ENCODE data around the gene GLCE. TPM values are rescaled to one million over a fixed set of nuclear protein-coding genes. Genes with fewer than 3 reads are reported as not detected.

Gene GLCE
- total RNA-seq, 1 donor from 2014 or later = 12.7 TPM

DNA sequence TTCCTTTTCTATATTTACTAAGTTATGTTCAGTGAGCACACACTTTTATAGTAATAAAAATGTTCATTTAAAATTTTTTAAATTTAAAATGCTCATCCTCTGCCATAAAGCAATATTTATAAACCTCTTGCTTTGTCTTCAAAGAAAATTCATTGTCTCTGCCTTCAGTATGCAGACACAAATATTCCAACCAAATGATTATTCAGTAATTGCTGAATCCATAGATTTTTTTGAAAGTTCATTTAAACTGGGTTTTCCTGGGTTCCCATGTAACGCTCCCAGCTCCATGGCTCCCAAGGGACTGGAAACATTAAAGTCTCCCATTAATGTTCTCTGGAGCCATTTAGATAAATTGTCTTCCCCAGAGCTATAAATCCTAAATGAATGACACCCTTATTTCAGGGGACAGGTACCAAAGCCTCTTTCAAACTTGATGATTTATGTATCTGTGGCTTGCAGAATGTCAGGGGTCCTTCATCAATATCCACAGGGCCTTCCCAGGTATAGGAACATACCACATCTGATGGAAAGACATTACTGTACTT, 15.2 kb upstream of the GLCE start:
- H3K4me3 ChIP-seq (ENCODE audit: low read depth, low read length) = no peak overlapping the region
- no peak for TF ChIP-seq CTCF (conservative IDR thresholded peaks at IDR 0.05; ENCODE audit: low read depth, low read length)
- no peak for DNase-seq (ENCODE audit: low read depth)

DNA sequence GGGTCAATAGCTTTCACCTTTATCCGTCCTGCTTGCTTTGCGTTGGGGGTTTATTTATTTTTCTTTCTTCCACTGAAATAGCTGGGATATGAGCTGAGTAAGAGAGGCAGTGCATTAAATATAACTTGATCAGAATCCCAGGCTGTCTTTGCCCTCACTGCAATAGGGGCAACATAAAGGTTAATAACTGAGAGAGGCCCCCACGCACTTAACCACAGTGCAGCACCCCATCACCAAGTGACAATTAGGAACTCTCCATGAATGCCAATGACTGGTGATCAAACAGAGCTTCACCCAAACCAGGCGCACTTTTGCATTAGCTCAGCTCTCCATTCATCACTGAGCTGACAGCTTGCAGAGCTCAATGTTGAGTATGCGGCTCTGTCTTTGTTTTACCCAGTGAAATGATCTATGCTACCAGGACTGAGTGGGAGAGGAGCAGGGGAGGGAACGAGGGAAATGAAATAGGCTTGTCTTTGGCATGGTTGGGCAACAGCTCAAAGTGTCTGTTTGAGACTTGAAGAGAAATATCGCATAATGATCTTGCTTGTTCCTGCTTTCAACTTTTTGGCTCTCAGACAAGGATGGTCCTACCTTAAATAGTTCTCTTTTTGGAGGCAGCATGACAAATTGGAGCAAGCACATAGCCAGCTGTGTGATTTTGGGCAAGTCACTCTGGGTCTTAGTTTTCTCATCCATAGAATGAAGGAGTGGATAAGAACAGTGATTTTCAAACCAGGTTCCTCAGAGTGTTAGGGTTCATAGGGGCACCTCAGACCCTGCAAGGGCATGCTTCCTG, 14.5 kb upstream of the GLCE start:
- TF ChIP-seq CTCF (conservative IDR thresholded peaks at IDR 0.05; ENCODE audit: low read depth, low read length) = no peak
- no peak for DNase-seq (ENCODE audit: low read depth)
- H3K4me3 ChIP-seq (ENCODE audit: low read depth, low read length) = no peak overlapping the region

DNA sequence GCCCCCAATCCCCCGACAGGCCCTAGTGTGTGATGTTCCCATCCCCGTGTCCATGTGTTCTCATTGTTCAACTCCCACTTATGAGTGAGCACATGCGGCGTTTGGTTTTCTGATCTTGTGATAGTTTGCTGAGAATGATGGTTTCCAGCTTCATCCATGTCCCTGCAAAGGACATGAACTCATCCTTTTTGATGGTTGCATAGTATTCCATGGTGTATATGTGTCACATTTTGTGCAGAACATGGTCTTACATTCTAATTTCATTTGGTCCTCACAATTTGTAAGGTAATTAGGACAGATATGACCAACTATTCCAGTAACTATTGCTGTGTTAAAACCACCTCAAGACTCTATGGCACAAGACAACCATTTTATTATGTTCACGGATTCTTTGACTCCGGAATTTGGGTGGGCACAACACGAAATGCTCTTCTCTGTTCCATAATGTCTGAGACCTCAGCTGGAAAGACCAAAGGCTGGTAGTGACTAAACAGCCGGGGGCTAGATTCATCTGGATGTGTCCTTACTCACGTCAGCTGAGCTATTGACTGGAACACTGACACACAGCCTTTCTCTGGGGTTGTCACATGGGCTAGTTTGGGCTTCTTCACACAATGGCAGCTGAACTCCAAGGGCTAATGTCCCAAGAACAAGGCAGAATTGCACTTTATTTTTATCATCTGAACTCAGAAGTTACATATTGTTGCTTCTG, 13.6 kb upstream of the GLCE start:
- H3K4me3 ChIP-seq (ENCODE audit: low read depth, low read length) = no peak overlapping the region
- no peak for DNase-seq (ENCODE audit: low read depth)
- no peak for TF ChIP-seq CTCF (conservative IDR thresholded peaks at IDR 0.05; ENCODE audit: low read depth, low read length)

DNA sequence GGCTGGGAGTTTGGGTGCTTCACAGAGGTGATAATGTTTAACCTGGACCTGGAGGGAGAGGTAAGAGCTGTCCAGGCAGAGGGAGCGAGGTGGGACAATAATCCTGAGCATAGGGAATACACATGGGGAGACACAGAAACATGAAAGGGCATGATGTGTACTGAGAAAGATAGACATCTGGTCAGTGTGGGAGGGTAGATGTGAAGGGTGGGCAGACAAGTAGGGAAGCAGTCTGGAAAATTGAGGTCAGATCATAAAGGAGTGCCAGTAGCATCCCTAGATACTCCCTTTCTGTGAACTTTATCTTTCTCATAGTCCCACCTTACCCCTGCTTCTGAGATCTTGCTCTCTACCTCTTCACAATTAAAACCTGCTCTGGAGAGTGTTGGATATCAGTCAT, 12.0 kb upstream of the GLCE start:
- no peak for DNase-seq (ENCODE audit: low read depth)
- no peak overlapping the region for H3K4me3 ChIP-seq (ENCODE audit: low read depth, low read length)
- TF ChIP-seq CTCF (conservative IDR thresholded peaks at IDR 0.05; ENCODE audit: low read depth, low read length) = no peak

DNA sequence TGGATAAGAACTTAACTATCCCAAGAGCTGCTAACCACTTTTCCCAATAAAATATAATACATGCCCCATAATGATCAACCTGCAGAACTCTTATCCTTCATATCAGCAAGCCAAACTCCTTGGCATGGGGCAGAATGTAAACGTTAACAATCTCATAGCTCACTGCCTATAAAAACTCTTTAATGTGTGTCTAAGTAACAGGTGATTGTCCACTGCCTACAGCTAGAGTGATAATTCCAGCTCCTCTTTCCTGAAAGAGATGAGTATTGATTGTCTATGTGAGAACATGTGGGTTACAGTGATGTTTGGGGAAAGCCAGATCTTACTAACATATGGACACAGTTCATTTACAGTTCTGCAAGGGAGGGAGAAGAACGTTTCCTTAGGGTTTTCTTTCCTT, 11.3 kb upstream of the GLCE start:
- no peak for TF ChIP-seq CTCF (conservative IDR thresholded peaks at IDR 0.05; ENCODE audit: low read depth, low read length)
- no peak overlapping the region for H3K4me3 ChIP-seq (ENCODE audit: low read depth, low read length)

DNA sequence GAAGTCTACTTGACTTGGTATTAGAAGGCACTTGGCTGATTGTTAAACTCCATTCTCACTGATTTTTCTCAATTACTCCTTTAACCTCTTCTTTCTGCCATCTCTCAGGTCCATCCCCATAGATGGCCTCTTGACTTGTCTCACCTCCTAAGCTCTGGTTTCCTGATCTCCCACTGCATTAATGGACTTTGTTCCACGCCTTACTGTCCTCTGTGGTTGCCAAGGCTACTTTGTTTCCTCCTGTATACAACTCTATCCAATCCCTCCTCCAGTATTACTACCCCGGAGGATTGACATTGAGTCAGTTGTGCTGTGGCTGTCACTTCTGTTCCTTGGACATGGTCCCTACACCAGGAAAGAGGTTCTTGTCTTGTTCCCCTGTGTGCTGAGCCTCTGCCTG, 10.6 kb upstream of the GLCE start:
- no peak for DNase-seq (ENCODE audit: low read depth)
- no peak overlapping the region for H3K4me3 ChIP-seq (ENCODE audit: low read depth, low read length)
- TF ChIP-seq CTCF (conservative IDR thresholded peaks at IDR 0.05; ENCODE audit: low read depth, low read length) = no peak

More for the DNA sequence above, 11.3 kb upstream of the GLCE start:
- no peak for DNase-seq (ENCODE audit: low read depth)

All from epithelial cell of proximal tubule (primary cell).